Kidney tubule cell (primary cell): Measurements from ENCODE around the gene FKBP10.

ENCODE experiments used
- DNase-seq: peaks from one replicate; pipeline ENCODE4 v3.0.0-alpha.2; 2018; ENCODE audit warnings: low spot score

FKBP10 gene

DNA sequence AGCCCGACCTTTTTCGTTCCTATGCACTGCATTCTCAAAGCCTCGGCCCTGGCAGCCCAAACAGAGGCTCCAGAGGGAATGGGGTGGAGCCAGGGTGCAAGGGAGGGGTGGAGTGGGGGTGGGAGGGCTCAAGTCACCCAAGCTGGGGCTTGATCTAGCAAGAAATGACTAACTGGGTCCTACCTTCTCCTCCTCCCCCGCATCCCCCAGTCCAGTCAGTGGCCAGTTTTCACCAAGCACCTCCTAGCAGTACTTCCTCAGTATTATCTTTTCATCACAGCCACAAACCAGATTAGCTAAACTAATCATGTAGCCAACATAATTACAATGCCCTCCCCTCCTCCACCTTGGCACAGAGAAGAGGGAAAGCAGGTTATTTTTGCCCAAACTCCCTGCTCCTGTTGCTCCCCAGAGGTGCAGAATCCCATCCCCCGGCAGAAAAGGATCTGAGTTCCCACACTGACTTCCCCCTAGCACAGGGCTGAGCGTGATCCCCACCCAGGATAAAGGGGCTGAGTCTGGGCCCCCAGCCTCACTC is 28.5 kb upstream of the FKBP10 start:
- DNase-seq, result peak; percentile 91

DNA sequence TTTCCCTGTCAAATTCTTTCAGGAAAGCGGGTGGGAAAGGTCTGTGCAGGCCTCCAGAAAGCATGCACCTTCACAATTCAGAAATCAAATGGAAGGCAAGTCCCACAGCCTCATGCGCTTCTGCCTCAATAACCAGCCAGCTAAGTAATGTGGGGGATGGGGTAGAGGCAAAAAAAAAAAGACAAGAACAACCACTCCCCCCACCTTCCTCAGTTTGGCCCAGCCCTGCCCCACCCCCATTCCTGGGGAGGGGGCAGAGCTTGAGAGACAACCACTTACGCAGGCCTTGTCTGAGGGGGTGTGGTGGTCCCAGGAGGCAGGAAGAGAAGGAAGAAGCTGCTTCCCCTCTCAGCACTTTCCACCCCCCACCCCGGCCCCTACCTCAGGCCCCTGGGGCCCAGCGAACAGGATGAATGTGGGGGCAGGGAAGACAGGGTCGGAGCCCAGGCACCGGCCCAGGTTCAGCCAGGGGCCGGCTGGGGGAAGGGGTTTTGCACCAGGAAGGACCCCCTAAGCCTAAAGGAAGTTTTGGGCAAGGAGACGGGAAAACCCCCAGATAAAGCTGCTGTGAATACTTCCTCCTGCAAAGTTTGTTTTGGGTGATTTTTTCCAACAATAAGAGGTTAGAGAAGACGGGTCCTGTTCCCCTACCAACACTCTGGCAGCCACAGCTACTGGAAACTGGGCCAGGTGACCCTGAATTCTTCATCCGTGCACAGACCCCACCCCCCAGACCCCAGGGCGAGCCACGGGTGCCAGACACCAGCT is 27.5 kb upstream of the FKBP10 start:
- peak; percentile 74 for DNase-seq

DNA sequence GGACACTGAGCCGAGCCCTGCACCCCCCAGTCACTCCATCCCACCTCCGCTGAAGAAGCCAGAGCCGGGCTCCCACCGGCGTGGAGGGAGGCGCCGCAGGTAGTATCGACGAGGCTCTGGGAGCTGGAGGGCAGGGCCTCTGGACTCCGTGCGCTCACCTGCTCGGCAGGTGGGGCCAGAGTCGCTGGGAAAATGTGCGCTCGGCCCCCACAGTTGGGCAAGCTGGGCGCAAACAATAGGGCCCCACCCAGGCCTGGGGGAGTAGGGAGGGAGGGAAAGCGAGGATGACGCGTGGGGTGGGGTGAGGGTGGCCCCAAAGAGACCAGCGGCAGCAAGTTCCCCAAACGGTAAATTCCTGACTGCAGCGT is 27.0 kb upstream of the FKBP10 start:
- DNase-seq, result peak; percentile 69

DNA sequence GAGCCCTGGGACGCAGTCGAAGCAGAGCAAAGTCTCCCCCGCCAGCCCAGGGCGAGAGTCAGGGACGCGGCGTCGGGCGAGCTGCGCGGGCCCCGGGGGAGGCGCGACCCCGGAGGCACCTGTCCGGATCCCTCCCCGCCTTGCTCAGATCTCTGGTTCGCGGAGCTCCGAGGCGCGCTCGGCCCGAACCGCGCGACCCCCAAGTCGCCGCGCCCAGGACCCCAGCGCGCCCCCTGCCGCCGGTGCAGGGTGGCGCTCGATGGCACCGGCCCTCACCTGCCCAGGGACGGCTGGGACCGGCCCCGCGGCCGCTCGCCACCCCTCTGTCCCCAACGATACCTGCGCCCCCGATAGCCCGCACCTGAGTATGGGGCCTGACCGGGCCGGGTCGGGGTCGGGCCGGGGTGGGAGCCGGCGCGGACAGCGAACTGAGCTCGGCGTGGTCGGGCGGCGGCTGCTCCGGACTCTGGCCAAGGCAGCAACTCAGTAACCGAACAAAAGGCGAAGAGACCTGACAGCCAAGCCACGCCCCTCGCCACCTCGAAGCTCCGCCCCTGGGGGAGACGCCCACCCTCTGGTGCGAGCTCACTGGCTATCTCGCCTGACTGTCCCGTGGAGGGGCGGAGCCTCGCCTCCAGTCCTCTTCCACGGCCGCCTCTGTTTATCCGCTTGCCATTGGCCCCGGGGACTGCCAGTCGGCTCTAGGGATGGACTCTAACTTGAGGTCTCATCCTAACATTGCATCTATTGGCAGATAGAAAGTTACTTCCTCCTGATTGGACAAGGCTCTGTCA is 26.4 kb upstream of the FKBP10 start, which contains the start of gene JUP:
Gene JUP (minus strand): TSS at position 485 of the 794 bp plus-strand sequence. CDS start 14,857 bp downstream, outside the sequence.
- DNase-seq, result peak; percentile 100

DNA sequence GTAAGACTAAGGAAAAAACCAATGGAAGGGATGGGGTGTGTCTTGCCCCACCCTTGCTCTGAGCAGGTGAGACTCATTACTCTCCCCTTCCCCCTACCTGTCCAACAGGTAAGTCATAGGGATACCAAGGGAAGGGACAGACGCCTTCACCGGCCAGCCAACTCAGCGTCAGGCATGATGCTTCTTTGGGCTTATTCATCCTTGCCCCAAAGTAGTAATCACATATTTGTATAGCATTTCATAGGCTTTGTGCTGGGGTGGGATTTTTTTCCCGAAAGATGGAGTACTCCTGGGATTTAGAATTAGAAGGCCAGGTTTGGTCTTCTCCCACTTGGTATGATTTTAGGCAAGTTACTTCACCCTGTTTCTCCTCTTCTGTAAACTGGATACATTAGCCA is 25.8 kb upstream of the FKBP10 start:
- no peak for DNase-seq

DNA sequence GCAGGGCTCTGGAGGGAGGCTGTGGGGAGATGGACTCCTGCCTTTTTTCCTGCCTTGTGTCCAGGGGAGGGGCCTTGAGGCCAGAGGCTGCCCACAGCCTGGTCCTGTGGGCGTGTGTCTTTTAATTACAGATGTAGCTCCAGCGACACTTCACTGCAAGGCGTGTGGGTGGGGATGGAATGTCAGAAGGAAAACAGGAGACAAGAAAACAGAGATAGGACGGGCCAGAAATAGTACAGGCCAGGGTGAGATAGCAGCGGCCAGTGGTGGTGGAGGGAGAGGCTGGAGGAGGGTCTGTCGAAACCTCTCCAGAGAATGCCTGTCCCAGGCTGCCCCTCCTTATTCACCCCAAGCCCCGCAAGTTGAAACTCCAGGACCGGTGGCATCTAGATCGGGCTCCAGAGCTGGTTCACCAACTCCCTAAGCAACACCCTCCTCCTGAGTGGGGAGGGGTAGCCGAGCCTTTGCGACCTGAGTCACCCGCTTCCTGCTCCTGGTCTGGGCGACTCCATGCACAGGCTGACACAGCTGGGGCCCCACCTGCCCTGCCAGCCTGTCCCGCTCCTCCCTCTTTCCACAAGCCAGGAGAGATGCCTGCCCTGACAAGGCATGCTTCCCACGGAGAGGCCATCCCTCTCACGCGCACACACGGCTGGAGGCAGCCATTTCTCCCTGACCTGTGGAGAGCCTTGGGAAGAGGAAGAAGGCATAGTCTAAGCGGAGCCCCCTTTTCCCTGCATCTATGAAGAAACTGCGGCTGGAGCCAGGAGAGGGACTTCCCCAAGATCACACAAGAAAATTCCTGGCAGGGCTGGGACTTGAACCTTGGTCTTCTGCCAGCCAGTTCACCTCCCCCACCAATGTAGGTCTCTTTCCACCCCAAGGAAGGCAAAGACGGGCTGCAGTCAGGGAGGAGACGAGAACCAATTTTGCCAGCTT is 19.7 kb upstream of the FKBP10 start:
- DNase-seq, result peak; percentile 97

DNA sequence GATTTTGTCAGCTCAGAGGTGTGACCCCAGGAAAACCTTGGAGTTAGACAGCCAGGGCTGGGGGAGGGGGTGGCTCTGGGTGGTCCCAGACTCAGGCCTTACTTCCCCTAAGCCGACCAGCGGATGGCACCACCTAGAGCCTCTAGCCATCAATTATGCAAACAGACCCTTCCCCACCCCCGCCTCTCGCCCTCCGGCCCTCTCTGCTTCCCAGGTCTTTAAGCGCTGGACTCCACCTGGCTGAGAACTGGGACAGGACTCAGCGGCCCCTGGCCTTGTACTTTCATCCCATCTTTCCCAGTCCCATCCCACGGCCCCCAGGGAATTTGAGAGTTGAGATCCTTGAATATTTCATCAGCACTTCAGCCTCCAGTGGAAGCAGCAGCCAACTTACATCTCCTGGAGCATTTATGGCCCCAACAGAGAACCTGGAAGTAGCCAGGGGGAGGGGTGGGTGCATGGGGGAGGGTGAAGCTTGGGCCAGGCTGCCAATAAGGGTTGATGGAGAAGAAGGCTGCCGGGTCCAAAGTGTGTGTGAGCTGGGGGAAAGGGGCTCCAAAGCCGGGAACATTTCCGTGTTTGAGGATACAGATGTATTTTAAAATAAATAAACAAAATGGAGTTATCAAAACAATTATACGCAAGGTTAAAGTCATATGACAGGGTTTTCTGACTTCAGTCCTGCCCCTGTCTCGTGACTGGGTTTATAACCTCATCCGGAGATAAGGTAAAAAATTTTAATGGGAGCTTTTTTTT is 18.8 kb upstream of the FKBP10 start:
- DNase-seq, result no peak

DNA sequence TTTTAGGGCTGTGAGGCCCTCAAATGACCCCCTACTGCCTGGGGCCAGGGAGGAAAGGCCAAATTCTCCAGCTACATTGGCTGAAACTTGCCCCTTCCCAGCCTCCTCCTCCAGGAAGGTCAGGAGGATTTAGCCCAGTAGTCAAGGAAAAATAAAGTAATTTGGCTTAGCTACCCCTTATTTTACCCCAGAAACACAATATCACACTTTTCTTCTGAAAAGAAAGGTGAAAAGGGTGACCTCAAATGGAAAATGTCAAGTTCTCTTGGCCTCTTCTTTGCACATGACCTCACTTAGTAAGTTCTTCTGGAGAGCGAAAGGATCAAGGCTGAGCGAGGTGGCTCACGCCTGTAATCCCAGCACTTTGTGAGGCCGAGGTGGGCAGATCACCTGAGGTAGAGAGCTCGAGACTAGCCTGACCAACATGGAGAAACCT is 18.2 kb upstream of the FKBP10 start:
- no peak for DNase-seq

DNA sequence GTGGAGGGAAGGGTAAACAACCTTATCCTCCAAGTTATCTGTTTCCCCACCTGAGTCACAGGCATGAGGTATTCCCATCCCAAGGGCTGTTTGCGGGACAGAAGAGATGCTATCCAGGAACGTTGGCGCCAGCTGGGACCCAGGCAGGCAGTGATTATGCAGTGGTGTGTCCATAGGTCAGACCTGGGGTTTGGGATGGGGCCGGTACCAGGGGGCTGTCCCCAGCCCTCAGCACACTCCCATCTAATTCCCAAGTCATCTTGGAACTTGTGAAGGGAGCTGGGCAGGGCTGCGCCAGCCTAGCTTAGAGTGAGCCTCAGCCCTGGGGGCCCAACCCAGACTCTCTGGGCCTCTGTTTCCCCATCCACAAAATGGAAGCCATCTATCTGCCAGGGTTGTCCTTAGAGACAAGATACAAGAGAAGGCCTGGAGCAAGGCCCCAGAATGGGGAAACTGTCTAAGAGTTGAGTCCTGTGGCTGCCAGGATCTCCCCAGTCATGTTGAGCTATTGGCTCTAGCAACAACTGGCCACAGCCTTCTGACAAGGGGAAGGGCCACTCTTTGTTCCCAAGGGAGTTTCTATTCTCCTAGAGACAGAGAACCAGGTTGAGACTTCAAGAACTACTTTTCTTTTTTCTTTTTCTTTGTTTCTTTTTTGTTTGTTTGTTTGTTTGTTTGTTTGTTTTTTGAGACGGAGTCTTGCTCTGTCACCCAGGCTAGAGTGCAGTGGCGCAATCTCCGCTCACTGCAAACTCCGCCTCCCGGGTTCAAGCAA is 16.5 kb upstream of the FKBP10 start:
- DNase-seq, result no peak

DNA sequence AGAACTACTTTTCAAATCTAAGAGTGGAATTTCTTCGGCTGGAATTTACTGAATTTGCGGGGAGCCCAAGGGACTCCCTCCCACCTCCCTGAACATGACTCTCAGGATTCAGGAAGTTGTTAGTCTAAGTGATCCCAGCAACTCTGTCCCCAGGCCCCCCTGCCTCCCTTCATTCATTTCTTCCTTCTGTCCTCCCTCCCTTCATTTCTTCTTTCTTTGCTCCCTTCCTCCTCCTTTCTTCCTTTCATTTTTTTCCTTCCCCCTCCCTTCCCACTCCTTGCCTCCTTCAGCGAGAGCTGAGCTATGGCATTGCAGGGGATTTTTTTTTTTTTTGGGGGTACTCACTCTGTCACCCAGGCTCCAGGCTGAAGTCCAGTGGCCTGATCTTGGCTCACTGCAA is 15.4 kb upstream of the FKBP10 start:
- no peak for DNase-seq

DNA sequence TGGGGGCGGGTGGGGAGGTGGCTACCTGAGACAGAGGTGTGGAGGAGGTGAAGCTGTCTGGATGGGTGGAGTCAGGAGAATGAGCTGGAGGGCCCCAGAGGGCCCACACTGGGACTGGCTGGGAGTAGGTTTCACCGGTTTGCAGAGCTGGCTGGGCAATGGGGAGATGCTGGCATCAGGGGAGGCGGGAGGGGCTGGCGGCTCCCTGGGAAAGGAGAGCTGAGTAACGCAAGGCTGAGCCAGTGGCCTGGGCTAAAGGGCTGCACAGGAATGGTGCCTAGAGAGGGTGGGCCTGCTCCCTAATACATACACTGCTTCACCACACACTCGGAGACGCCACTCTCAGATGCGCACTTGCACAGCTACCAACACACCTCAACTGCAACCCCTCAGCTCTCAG is 13.4 kb upstream of the FKBP10 start:
- DNase-seq, result peak; percentile 28

DNA sequence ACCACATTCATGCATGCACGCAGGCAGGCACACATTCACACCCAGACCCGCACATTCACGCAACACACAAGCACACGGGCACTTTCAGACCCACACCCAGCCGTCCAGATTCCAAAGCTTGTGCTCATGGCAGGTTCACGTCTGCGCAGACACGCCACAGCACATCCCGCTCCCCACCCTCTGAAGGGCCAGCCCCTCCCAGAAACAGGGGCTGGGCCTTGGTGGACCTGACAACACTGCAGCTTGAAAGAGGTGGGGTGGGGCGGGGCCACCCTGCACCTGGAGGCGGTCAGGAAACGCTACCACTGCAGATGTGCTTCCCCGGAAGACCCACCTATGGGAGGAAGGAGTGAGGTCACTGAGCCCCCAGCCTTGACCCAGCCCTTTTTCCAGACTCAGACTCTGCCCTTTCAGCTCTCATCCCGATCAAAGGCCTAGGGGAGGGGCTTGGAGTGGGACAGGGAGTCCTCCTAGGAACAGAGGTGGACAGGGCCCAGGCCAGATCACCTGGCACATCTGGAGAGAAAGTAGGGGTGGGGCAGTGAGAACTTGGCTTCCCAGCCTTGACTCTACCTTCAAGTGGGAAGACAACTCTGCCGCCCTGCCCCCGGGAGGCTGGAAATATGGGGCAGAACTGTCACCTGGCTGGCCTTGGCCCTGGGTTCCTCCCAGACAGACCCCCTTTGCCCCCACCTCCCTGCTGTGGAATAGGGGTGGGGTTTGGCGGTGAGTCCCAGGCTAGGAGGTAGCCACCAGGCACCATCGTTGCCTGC is 12.0 kb upstream of the FKBP10 start:
- peak; percentile 97 for DNase-seq

DNA sequence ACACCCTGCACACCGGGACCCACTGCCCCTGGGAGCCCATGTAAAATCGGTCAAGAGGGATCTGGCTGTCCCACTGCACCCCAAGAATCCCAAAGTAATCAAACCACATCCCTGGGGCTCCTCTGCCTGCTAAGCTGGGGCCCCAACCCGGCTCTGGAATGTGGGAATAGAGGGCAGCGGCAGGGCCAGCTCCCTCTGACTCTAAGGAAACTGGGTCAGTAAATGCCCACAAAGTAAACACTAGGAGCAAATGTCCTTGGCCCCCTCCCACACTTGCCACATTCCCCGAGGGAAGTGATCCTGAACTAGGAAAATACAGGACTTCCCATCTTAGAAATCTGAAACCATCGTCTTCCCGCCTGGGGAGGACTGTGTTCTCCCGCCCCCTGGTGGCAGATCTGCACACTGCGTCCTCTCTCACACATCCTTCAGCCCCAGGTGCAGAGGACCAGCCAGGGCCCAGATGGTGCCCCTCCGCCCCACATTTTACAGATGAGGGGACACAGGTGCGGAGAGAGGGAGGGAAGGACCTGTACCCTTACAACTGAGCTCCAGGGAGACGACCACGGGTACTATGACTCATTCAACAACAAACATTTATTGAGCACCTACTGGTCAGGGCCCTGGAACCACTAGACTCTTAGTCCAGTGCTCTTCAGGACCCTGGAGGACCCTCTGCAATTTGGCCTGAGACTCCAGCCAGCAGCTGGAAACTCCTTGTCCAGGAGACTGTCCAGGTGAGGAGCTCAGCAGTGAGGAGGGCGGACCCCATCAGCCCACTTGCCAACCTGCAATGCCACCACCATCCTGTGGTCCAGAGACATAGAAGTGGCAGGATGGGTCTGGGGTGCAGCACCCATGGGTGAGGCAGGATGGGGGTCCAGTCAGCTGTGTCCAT is 11.2 kb upstream of the FKBP10 start:
- peak; percentile 96 for DNase-seq

DNA sequence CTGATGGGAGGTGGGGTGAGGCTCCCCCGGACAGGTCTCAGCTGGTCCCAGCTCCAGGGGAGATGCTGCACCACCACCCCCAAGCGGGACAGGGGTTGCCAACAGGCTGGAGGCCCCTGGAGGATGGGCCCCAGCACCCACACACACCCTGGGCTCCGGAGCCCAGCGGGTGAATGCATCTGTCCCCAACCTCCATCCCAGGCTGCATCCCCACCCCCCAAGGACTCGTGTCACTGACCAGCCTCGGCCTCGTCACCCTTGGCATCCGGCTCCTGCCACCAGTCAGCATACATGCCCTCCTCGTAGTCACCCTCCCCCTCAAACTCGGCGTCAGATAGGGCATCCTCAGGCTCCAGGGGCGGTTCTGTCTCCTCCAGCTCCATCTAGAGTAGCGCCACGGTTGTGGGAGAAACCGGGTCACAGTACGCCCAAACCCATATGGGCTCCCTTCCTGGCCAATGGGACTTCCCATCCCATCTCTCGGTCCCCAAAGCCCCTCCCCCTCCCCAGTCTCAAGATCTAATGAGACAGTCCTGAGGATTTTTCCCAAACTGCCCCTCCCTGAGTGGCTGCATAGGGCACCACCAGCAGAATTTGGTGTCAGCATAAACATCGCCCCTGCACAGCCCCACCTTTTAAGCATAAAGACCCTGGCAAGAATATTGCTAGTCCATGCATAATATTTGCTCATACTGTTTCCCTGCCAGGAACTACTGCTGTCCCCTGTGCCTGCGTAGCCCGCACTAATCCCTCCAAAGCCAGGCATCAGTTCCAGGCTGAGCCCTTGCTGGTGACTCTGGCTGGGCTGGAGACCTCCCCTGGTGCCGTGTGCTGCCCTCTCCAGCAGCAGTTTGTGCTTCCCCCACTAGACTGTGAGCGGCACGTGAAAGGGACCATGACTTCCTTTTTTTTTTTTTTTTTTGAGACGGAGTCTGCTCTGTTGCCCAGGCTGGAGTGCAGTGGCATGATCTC is 9.5 kb upstream of the FKBP10 start:
- peak; percentile 20 for DNase-seq

DNA sequence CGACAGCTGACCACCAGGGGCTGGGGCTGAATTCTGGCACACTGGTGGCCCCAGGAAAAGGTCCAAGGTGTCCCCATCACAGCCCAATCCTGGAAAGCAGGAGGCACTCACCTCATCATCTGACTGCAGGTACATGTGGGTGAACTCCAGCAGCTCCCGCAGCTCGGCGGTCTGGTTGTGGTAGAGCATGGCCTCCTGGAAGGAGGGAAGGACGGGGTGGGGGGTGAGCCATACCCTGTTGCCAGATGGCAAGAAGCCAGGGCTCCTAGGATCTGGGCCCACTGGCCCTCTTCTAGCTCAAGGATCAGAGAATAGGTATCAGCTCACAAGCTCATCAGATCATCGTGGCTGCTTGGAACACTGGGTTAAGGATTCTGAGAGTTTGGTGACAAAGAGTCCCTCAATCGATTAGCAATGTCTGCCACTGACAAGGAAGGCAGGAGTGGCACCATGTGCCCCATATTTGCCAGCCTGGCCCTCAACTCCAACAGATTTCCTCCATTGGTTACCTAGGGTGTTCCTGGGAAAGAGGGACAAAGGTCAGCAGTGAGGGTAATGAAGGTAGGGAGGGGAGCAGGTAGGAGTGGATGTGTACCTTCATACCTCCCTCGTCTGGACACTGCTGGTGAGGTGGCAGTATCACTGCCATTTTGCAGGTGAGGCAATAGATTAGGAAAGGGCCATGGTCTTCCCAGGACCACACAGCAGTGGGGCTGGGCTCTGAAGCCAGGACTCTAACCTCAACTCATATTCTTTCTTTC is 5.9 kb upstream of the FKBP10 start:
- DNase-seq, result no peak
